SK-N-SH treated with all-trans-retinoic acid at 6 μM for 48 hours (cell line): Measurements from ENCODE around the gene CASTOR1.

Source experiments
- ISL1 ChIP-seq: fragments of 250-450 bp; sonication (Bioruptor Pico); IDR thresholded peaks from 2 replicates; pipeline ENCODE4 v2.1.2; 2022; ENCODE audit warnings: mild to moderate bottlenecking, moderate library complexity
- PPARA ChIP-seq: fragments of 250-450 bp; sonication (Bioruptor Pico); IDR thresholded peaks from 2 replicates; pipeline ENCODE4 v1.5.0; 2020; ENCODE audit warnings: mild to moderate bottlenecking, borderline replicate concordance
- TF ChIP-seq, protein P1 (sequence below): fragments of 250-450 bp; sonication (Bioruptor Pico); IDR thresholded peaks from 2 replicates; pipeline ENCODE4 v1.5.1; 2020; ENCODE audit warnings: low read depth, mild to moderate bottlenecking, moderate library complexity

DNA sequence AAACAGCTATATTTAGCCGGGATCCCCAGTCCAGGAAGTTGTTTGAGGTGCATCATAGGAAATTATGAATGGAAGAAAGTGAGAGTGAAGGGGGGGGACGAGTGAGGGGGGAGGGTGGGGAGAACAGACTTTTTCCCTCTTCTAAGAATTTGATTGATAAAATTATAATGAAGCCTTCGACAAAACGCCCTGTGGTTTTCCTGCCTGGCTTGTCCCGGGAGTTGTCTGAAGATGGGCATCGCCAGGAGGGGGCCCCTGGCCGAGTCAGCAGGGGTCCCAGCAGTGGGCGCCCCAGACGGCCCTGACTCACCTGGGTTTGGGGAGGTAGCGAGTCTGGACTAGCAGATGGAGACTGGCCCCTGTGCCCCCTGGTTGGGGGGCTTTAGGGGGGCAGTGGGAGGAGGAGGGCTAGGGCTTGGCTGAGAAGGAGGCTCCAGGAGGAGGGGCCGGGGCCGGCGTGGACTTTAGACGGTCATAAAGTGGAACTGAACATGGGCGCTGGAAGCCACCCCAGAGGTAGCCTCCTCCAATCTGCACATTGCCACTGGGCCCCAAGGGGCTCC lies 42.4 kb downstream of the CASTOR1 start:
- TF ChIP-seq PPARA (CRISPR knock-in tag) (no peak), ISL1 (CRISPR knock-in tag) (no peak)
- TF ChIP-seq, protein P1, sequence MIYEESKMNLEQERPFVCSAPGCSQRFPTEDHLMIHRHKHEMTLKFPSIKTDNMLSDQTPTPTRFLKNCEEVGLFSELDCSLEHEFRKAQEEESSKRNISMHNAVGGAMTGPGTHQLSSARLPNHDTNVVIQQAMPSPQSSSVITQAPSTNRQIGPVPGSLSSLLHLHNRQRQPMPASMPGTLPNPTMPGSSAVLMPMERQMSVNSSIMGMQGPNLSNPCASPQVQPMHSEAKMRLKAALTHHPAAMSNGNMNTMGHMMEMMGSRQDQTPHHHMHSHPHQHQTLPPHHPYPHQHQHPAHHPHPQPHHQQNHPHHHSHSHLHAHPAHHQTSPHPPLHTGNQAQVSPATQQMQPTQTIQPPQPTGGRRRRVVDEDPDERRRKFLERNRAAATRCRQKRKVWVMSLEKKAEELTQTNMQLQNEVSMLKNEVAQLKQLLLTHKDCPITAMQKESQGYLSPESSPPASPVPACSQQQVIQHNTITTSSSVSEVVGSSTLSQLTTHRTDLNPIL (CRISPR knock-in tag), result no peak
